GM18951 (cell line): ENCODE measurements around the gene ARHGEF28.

ENCODE experiments used
- POLR2A ChIP-seq: IDR thresholded peaks from 4 replicates; pipeline ENCODE4 v1.6.1; 2011; ENCODE audit warnings: mild to moderate bottlenecking; ENCODE audit not compliant: insufficient read length, insufficient read depth; ENCODE audit errors: extremely low read depth
- in situ Hi-C: fragments of 300-500 bp; cut with MboI; formaldehyde crosslinking; loops from one replicate; pipeline ENCODE4 v1.12.0; 2022; ENCODE audit warnings: low sequenced_read_pairs, mixed read lengths, inconsistent platforms; ENCODE audit not compliant: unreplicated experiment

Gene ARHGEF28

GRCh38 chr5:73922875-73923557 lies 297.0 kb downstream of the ARHGEF28 start:
- no peak for TF ChIP-seq POLR2A
- in situ Hi-C loops, result no loop called here

GRCh38 chr5:73928476-73929070 lies 302.6 kb downstream of the ARHGEF28 start:
- in situ Hi-C loops, result no loop called here
- TF ChIP-seq POLR2A, result no peak

- in situ Hi-C loops, result no loop called here
Observed at GRCh38 chr5:73935719-73936118, 309.7 kb downstream of the ARHGEF28 start.

GRCh38 chr5:73938280-73938937 lies 312.4 kb downstream of the ARHGEF28 start:
- in situ Hi-C loops, result no loop called here
- TF ChIP-seq POLR2A, result no peak

More at GRCh38 chr5:73935719-73936118, 309.7 kb downstream of the ARHGEF28 start:
- no peak for TF ChIP-seq POLR2A

GRCh38 chr5:73938938-73939320 lies 312.9 kb downstream of the ARHGEF28 start:
- in situ Hi-C loops, result no loop called here
- no peak for TF ChIP-seq POLR2A

- TF ChIP-seq POLR2A, result no peak
- in situ Hi-C loops, result no loop called here
Observed at GRCh38 chr5:73939557-73939956, 313.6 kb downstream of the ARHGEF28 start.

GRCh38 chr5:73940026-73940425 lies 314.0 kb downstream of the ARHGEF28 start:
- TF ChIP-seq POLR2A, result no peak
- in situ Hi-C loops, result no loop called here

GRCh38 chr5:73940801-73941200 lies 314.8 kb downstream of the ARHGEF28 start:
- in situ Hi-C loops, result no loop called here
- no peak for TF ChIP-seq POLR2A

GRCh38 chr5:73942783-73943182 lies 316.8 kb downstream of the ARHGEF28 start:
- in situ Hi-C loops, result no loop called here
- TF ChIP-seq POLR2A, result no peak

- no peak for TF ChIP-seq POLR2A
- in situ Hi-C loops, result no loop called here
Observed at GRCh38 chr5:73943397-73943796, 317.4 kb downstream of the ARHGEF28 start.

- TF ChIP-seq POLR2A, result no peak
- in situ Hi-C loops, result no loop called here
Observed at GRCh38 chr5:73944581-73944980, 318.6 kb downstream of the ARHGEF28 start.

- TF ChIP-seq POLR2A, result no peak
- in situ Hi-C loops, result no loop called here
Observed at GRCh38 chr5:73945505-73945904, 319.5 kb downstream of the ARHGEF28 start.

- TF ChIP-seq POLR2A, result no peak
- in situ Hi-C loops, result no loop called here
Observed at GRCh38 chr5:73946278-73946677, 320.3 kb downstream of the ARHGEF28 start.
